Measurements from ENCODE around the gene BDP1. TPM values are rescaled to one million over a fixed set of nuclear protein-coding genes. Genes with fewer than 3 reads are reported as not detected.

The BDP1 gene
- total RNA-seq, 1 experiment from 2014 or later = 10.4 TPM

Other genes with a start within 250 kb of the BDP1 start
- gene MCCC2, start 131.7 kb downstream of the BDP1 start, total RNA-seq (2014; rRNA removed; shearing (Covaris generic)) = 35.9 and 42.8 TPM in 2 replicates